Measurements from ENCODE around the gene ZFP92.
"Not testable (repeated sequence)": the region's sequence is repeated elsewhere in the genome, so short reads cannot be mapped to it uniquely, and the experiment has no call there.

ZFP92 gene

GRCh38 chrX:153387987-153388721 lies 23.1 kb upstream of the ZFP92 start:
- Histone ChIP-seq H3K4me3 (ENCODE audit: low read length) (no peak overlapping the region), H3K9me3 (ENCODE audit: control insufficient read depth, low read length) (no peaks in the 10 kb centered on the region), H3K27me3 (replicated peaks; ENCODE audit: control insufficient read depth, insufficient read depth, low read length) (peaks cover 13% of the 10 kb centered on the region), H3K9ac (ENCODE audit: low read length) (no peak overlapping the region), H3K4me1 (ENCODE audit: control insufficient read depth, insufficient read depth, low read length) (peaks cover 4% of the 10 kb centered on the region), H3K36me3 (ENCODE audit: control insufficient read depth, insufficient read depth, low read length, severe bottlenecking) (no peaks in the 10 kb centered on the region)
- DNase-seq (ENCODE audit: low read depth), result no peak

GRCh38 chrX:153388722-153389459 lies 22.4 kb upstream of the ZFP92 start:
- no peaks in the 10 kb centered on the region for H3K36me3 ChIP-seq (ENCODE audit: control insufficient read depth, insufficient read depth, low read length, severe bottlenecking)
- H3K27me3 ChIP-seq (replicated peaks; ENCODE audit: control insufficient read depth, insufficient read depth, low read length), result peaks cover 20% of the 10 kb centered on the region
- H3K9ac ChIP-seq (ENCODE audit: low read length), result no peak overlapping the region
- no peaks in the 10 kb centered on the region for H3K9me3 ChIP-seq (ENCODE audit: control insufficient read depth, low read length)
- peaks cover 5% of the 10 kb centered on the region for H3K4me1 ChIP-seq (ENCODE audit: control insufficient read depth, insufficient read depth, low read length)
- no peak overlapping the region for H3K4me3 ChIP-seq (ENCODE audit: low read length)
- no peak for DNase-seq (ENCODE audit: low read depth)

- H3K9me3 ChIP-seq (ENCODE audit: control insufficient read depth, low read length); DNase-seq (ENCODE audit: low read depth): not testable (repeated sequence)
Measured at GRCh38 chrX:153389460-153389768, 21.9 kb upstream of the ZFP92 start.

GRCh38 chrX:153392642-153393321 lies 18.5 kb upstream of the ZFP92 start:
- peaks cover 24% of the 10 kb centered on the region for H3K27me3 ChIP-seq (replicated peaks; ENCODE audit: control insufficient read depth, insufficient read depth, low read length)
- H3K4me3 ChIP-seq (ENCODE audit: low read length), result no peak overlapping the region
- H3K36me3 ChIP-seq (ENCODE audit: control insufficient read depth, insufficient read depth, low read length, severe bottlenecking), result no peaks in the 10 kb centered on the region
- H3K9me3 ChIP-seq (ENCODE audit: control insufficient read depth, low read length), result no peaks in the 10 kb centered on the region
- no peak for DNase-seq (ENCODE audit: low read depth)
- no peak overlapping the region for H3K9ac ChIP-seq (ENCODE audit: low read length)
- H3K4me1 ChIP-seq (ENCODE audit: control insufficient read depth, insufficient read depth, low read length), result peaks cover 5% of the 10 kb centered on the region

More at GRCh38 chrX:153389460-153389768, 21.9 kb upstream of the ZFP92 start:
- not testable (repeated sequence) for H3K4me3 ChIP-seq (ENCODE audit: low read length); H3K9ac ChIP-seq (ENCODE audit: low read length); H3K36me3 ChIP-seq (ENCODE audit: control insufficient read depth, insufficient read depth, low read length, severe bottlenecking); H3K4me1 ChIP-seq (ENCODE audit: control insufficient read depth, insufficient read depth, low read length)
- H3K27me3 ChIP-seq (replicated peaks; ENCODE audit: control insufficient read depth, insufficient read depth, low read length), result peaks cover 25% of the 10 kb centered on the region

GRCh38 chrX:153394612-153395011 lies 16.7 kb upstream of the ZFP92 start:
- H3K27me3 ChIP-seq (replicated peaks; ENCODE audit: control insufficient read depth, insufficient read depth, low read length), result peaks cover 28% of the 10 kb centered on the region
- no peak overlapping the region for H3K4me3 ChIP-seq (ENCODE audit: low read length)
- H3K9me3 ChIP-seq (ENCODE audit: control insufficient read depth, low read length), result no peaks in the 10 kb centered on the region
- H3K36me3 ChIP-seq (ENCODE audit: control insufficient read depth, insufficient read depth, low read length, severe bottlenecking), result no peaks in the 10 kb centered on the region
- no peak for DNase-seq (ENCODE audit: low read depth)
- H3K4me1 ChIP-seq (ENCODE audit: control insufficient read depth, insufficient read depth, low read length), result peaks cover 5% of the 10 kb centered on the region
- H3K9ac ChIP-seq (ENCODE audit: low read length), result no peak overlapping the region

GRCh38 chrX:153395613-153396319 lies 15.5 kb upstream of the ZFP92 start:
- no peak for DNase-seq (ENCODE audit: low read depth)
- Histone ChIP-seq H3K36me3 (ENCODE audit: control insufficient read depth, insufficient read depth, low read length, severe bottlenecking) (no peaks in the 10 kb centered on the region), H3K4me1 (ENCODE audit: control insufficient read depth, insufficient read depth, low read length) (peaks cover 5% of the 10 kb centered on the region)

GRCh38 chrX:153396320-153397195 lies 14.7 kb upstream of the ZFP92 start:
- H3K9me3 ChIP-seq (ENCODE audit: control insufficient read depth, low read length), result no peaks in the 10 kb centered on the region
- H3K36me3 ChIP-seq (ENCODE audit: control insufficient read depth, insufficient read depth, low read length, severe bottlenecking), result no peaks in the 10 kb centered on the region
- peaks cover 5% of the 10 kb centered on the region for H3K4me1 ChIP-seq (ENCODE audit: control insufficient read depth, insufficient read depth, low read length)
- peaks cover 28% of the 10 kb centered on the region for H3K27me3 ChIP-seq (replicated peaks; ENCODE audit: control insufficient read depth, insufficient read depth, low read length)
- no peak overlapping the region for H3K4me3 ChIP-seq (ENCODE audit: low read length)
- H3K9ac ChIP-seq (ENCODE audit: low read length), result no peak overlapping the region
- DNase-seq (ENCODE audit: low read depth), result no peak

More at GRCh38 chrX:153395613-153396319, 15.5 kb upstream of the ZFP92 start:
- Histone ChIP-seq H3K9ac (ENCODE audit: low read length) (no peak overlapping the region), H3K9me3 (ENCODE audit: control insufficient read depth, low read length) (no peaks in the 10 kb centered on the region), H3K4me3 (ENCODE audit: low read length) (no peak overlapping the region), H3K27me3 (replicated peaks; ENCODE audit: control insufficient read depth, insufficient read depth, low read length) (peaks cover 28% of the 10 kb centered on the region)

GRCh38 chrX:153397256-153397960 lies 13.9 kb upstream of the ZFP92 start:
- no peaks in the 10 kb centered on the region for H3K36me3 ChIP-seq (ENCODE audit: control insufficient read depth, insufficient read depth, low read length, severe bottlenecking)
- no peak for DNase-seq (ENCODE audit: low read depth)

GRCh38 chrX:153398275-153398960 lies 12.9 kb upstream of the ZFP92 start:
- H3K4me3 ChIP-seq (ENCODE audit: low read length), result no peak overlapping the region
- H3K9ac ChIP-seq (ENCODE audit: low read length), result no peak overlapping the region
- H3K9me3 ChIP-seq (ENCODE audit: control insufficient read depth, low read length), result no peaks in the 10 kb centered on the region
- DNase-seq (ENCODE audit: low read depth), result no peak
- no peaks in the 10 kb centered on the region for H3K4me1 ChIP-seq (ENCODE audit: control insufficient read depth, insufficient read depth, low read length)
- peaks cover 23% of the 10 kb centered on the region for H3K27me3 ChIP-seq (replicated peaks; ENCODE audit: control insufficient read depth, insufficient read depth, low read length)
- no peaks in the 10 kb centered on the region for H3K36me3 ChIP-seq (ENCODE audit: control insufficient read depth, insufficient read depth, low read length, severe bottlenecking)

More at GRCh38 chrX:153397256-153397960, 13.9 kb upstream of the ZFP92 start:
- H3K9me3 ChIP-seq (ENCODE audit: control insufficient read depth, low read length), result no peaks in the 10 kb centered on the region
- peaks cover 28% of the 10 kb centered on the region for H3K27me3 ChIP-seq (replicated peaks; ENCODE audit: control insufficient read depth, insufficient read depth, low read length)
- no peak overlapping the region for H3K9ac ChIP-seq (ENCODE audit: low read length)
- H3K4me1 ChIP-seq (ENCODE audit: control insufficient read depth, insufficient read depth, low read length), result peaks cover 5% of the 10 kb centered on the region
- no peak overlapping the region for H3K4me3 ChIP-seq (ENCODE audit: low read length)

All from adipocyte (in vitro differentiated cells).